H9 (cell line): ENCODE data around the gene KRT39. TPM values are rescaled to one million over a fixed set of nuclear protein-coding genes. Genes with fewer than 3 reads are reported as not detected.

Experiments
- DNase-seq: peaks from one replicate; pipeline ENCODE4 v3.0.0-alpha.2; 2017
- H2AFZ ChIP-seq: one replicate; pipeline ENCODE4 v1.6.1; 2013; ENCODE audit warnings: mild to moderate bottlenecking, low read length, control low read depth, moderate library complexity
- H2AK5ac ChIP-seq: 2 replicates; pipeline ENCODE4 v1.6.1; 2013; ENCODE audit warnings: low read length, control low read depth, mixed read lengths; ENCODE audit not compliant: insufficient read length
- H2BK120ac ChIP-seq: one replicate; pipeline ENCODE4 v1.6.1; 2013; ENCODE audit warnings: low read depth, mild to moderate bottlenecking, low read length, control low read depth, inconsistent platforms; ENCODE audit not compliant: poor library complexity, severe bottlenecking
- H2BK12ac ChIP-seq: 2 replicates; pipeline ENCODE4 v1.6.1; 2013; ENCODE audit warnings: low read length, control low read depth, mixed read lengths, low read depth; ENCODE audit not compliant: insufficient read length
- H2BK15ac ChIP-seq: 2 replicates; pipeline ENCODE4 v1.6.1; 2013; ENCODE audit warnings: low read depth, low read length, control low read depth
- H2BK20ac ChIP-seq: one replicate; pipeline ENCODE4 v1.6.1; 2013; ENCODE audit warnings: low read depth, mild to moderate bottlenecking, low read length, control low read depth, inconsistent platforms; ENCODE audit not compliant: poor library complexity, severe bottlenecking
- H2BK5ac ChIP-seq: 2 replicates; pipeline ENCODE4 v1.6.1; 2013; ENCODE audit warnings: low read length, control low read depth, mixed read lengths; ENCODE audit not compliant: insufficient read length
- H3K14ac ChIP-seq: 2 replicates; pipeline ENCODE4 v1.6.1; 2013; ENCODE audit warnings: low read length, control low read depth; ENCODE audit not compliant: insufficient read depth
- H3K18ac ChIP-seq: 2 replicates; pipeline ENCODE4 v1.6.1; 2013; ENCODE audit warnings: low read depth, mild to moderate bottlenecking, mixed read lengths, low read length, control low read depth; ENCODE audit not compliant: insufficient read length
- H3K23ac ChIP-seq: 2 replicates; pipeline ENCODE4 v1.6.1; 2013; ENCODE audit warnings: low read length, control low read depth, mixed read lengths, low read depth; ENCODE audit not compliant: insufficient read length
- H3K23me2 ChIP-seq: 2 replicates; pipeline ENCODE4 v1.6.1; 2013; ENCODE audit warnings: low read depth, mild to moderate bottlenecking, mixed read lengths, low read length, control low read depth; ENCODE audit not compliant: insufficient read length, poor library complexity, severe bottlenecking
- H3K27ac ChIP-seq: 2 replicates; pipeline ENCODE4 v1.5.1; 2013; ENCODE audit warnings: low read length, control low read depth, mixed read lengths, low read depth; ENCODE audit not compliant: insufficient read length
- H3K27me3 ChIP-seq: 2 replicates; pipeline ENCODE4 v1.6.1; 2013; ENCODE audit warnings: low read length, control low read depth, inconsistent platforms; ENCODE audit not compliant: insufficient read depth
- H3K4ac ChIP-seq: 2 replicates; pipeline ENCODE4 v1.6.1; 2013; ENCODE audit warnings: low read depth, mild to moderate bottlenecking, control low read depth, inconsistent platforms, low read length, moderate library complexity
- H3K4me1 ChIP-seq: 2 replicates; pipeline ENCODE4 v1.6.1; 2013; ENCODE audit warnings: low read length, control low read depth, inconsistent platforms; ENCODE audit not compliant: insufficient read depth
- H3K4me2 ChIP-seq: 2 replicates; pipeline ENCODE4 v1.6.1; 2013; ENCODE audit warnings: low read length, control low read depth, mixed read lengths; ENCODE audit not compliant: insufficient read length, insufficient read depth
- H3K56ac ChIP-seq: 2 replicates; pipeline ENCODE4 v1.6.1; 2013; ENCODE audit warnings: low read depth, mild to moderate bottlenecking, mixed read lengths, low read length, control low read depth; ENCODE audit not compliant: insufficient read length
- H3K79me1 ChIP-seq: 2 replicates; pipeline ENCODE4 v1.6.1; 2013; ENCODE audit warnings: low read depth, mild to moderate bottlenecking, moderate library complexity, low read length, control low read depth, inconsistent platforms; ENCODE audit not compliant: insufficient read depth, poor library complexity, severe bottlenecking
- H3K79me2 ChIP-seq: 2 replicates; pipeline ENCODE4 v1.6.1; 2013; ENCODE audit warnings: low read length, control low read depth, inconsistent platforms; ENCODE audit not compliant: insufficient read depth
- H3K9ac ChIP-seq: 2 replicates; pipeline ENCODE4 v1.6.1; 2013; ENCODE audit warnings: low read length, control low read depth, mixed read lengths; ENCODE audit not compliant: insufficient read length; ENCODE audit errors: extremely low read depth
- H3K9me3 ChIP-seq: one replicate; pipeline ENCODE4 v1.6.1; 2013; ENCODE audit warnings: low read depth, low read length, inconsistent platforms; ENCODE audit not compliant: control insufficient read depth
- H3T11ph ChIP-seq: one replicate; pipeline ENCODE4 v1.6.1; 2013; ENCODE audit warnings: mild to moderate bottlenecking, low read length, control low read depth, inconsistent platforms
- H4K20me1 ChIP-seq: one replicate; pipeline ENCODE4 v1.6.1; 2013; ENCODE audit not compliant: control insufficient read depth, insufficient read length, insufficient read depth
- H4K5ac ChIP-seq: 2 replicates; pipeline ENCODE4 v1.6.1; 2013; ENCODE audit warnings: low read depth, mild to moderate bottlenecking, mixed read lengths, low read length, control low read depth; ENCODE audit not compliant: insufficient read length
- H4K8ac ChIP-seq: replicated peaks from 2 replicates; pipeline ENCODE4 v1.6.1; 2013; ENCODE audit warnings: low read length, control low read depth, mixed read lengths, low read depth; ENCODE audit not compliant: insufficient read length
- H4K91ac ChIP-seq: 2 replicates; pipeline ENCODE4 v1.6.1; 2013; ENCODE audit warnings: low read depth, mild to moderate bottlenecking, moderate library complexity, mixed read lengths, low read length, control low read depth; ENCODE audit not compliant: insufficient read length
- H3K27ac Mint-ChIP-seq, 3 experiments: 2 replicates in 2 of 3; 3 replicates in 1 of 3; pipeline ENCODE4 v1.8.0; 2020 to 2021; ENCODE audit warnings: mixed read lengths in 3 of 3, mild to moderate bottlenecking in 1 of 3, moderate library complexity in 1 of 3
- H3K27me3 Mint-ChIP-seq: 2 replicates; pipeline ENCODE4 v1.8.0; 2021; ENCODE audit warnings: low read depth, mild to moderate bottlenecking, moderate library complexity, mixed read lengths
- H3K36me3 Mint-ChIP-seq, 3 experiments: 2 replicates in 2 of 3; 3 replicates in 1 of 3; pipeline ENCODE4 v1.8.0; 2020 to 2021; ENCODE audit warnings: low read depth in 3 of 3, mixed read lengths in 3 of 3; ENCODE audit not compliant: insufficient read depth in 1 of 3
- H3K4me1 Mint-ChIP-seq, 2 experiments: 2 replicates each; pipeline ENCODE4 v1.8.0; 2020; ENCODE audit warnings: mixed read lengths in 2 of 2
- H3K4me3 Mint-ChIP-seq, 2 experiments: 2 replicates in 1 of 2; 3 replicates in 1 of 2; pipeline ENCODE4 v1.8.0; 2020 to 2021; ENCODE audit warnings: mild to moderate bottlenecking in 2 of 2, mixed read lengths in 2 of 2, moderate library complexity in 1 of 2
- H3K9me3 Mint-ChIP-seq, 2 experiments: 2 replicates in 1 of 2; 3 replicates in 1 of 2; pipeline ENCODE4 v1.8.0; 2020; ENCODE audit warnings: mild to moderate bottlenecking in 2 of 2, mixed read lengths in 2 of 2, moderate library complexity in 1 of 2
- CTCF ChIP-seq: fragments of 200-600 bp; sonication (generic); conservative IDR thresholded peaks from 3 replicates; pipeline ENCODE4 v1.8.0; 2021; ENCODE audit warnings: antibody characterized with exemption, mild to moderate bottlenecking
- WGBS: extraction: QIAGEN DNeasy Blood & Tissue Kit; methylation state at CpG from one replicate; pipeline ENCODE4 v1.1.7; 2013; ENCODE audit warnings: missing lambda C conversion rate, low lambda C conversion rate, mixed read lengths; ENCODE audit not compliant: insufficient read length; ENCODE audit errors: extremely low coverage; 5-methylcytosine and 5-hydroxymethylcytosine counted together
- total RNA-seq: library from RNA; stranded (reverse); gene quantifications from 2 replicates; pipeline ENCODE4 v1.2.1, GENCODE V29; 2021

The KRT39 gene
- total RNA-seq, 1 experiment from 2014 or later: not detected

DNA sequence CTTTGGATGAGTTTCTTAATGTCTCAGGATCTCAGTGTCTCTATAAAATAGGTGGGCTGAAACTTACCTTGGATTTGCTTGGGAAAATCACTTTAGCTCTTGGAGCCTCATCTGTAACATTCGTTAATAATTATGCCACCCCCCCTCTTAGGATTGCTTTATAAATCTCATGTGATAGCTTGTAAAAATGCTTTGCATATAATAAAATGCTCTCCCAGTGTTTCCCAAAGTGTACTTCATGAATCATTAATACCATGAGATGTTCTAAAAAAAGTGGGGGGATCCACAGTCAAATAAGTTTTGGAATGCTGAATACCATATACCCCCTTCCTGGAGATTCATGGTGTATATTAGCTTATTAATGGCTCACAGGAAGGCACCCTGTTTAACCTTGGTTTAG lies 5.2 kb downstream of the KRT39 start:
- Histone ChIP-seq H4K91ac (no peak overlapping the region), H3K14ac (no peak overlapping the region), H4K5ac (no peak overlapping the region), H3K18ac (no peak overlapping the region), H3K9ac (no peak overlapping the region), H2AK5ac (no peak overlapping the region), H3K27ac (no peak overlapping the region), H2BK5ac (no peak overlapping the region), H2BK120ac (no peak overlapping the region), H3T11ph (no peak overlapping the region), H3K79me2 (no peaks in the 10 kb centered on the region), H2BK12ac (no peak overlapping the region), H3K4ac (no peak overlapping the region), H4K20me1 (no peaks in the 10 kb centered on the region), H4K8ac (no peak overlapping the region), H3K9me3 (no peaks in the 10 kb centered on the region), H3K23ac (no peak overlapping the region), H3K4me1 (peaks cover 9% of the 10 kb centered on the region; the same call in 1 of the 2 replicates), H3K23me2 (no peaks in the 10 kb centered on the region), H3K27me3 (no peaks in the 10 kb centered on the region), H2BK15ac (no peak overlapping the region), H2AFZ (no peak overlapping the region), H2BK20ac (no peak overlapping the region), H3K4me2 (no peak overlapping the region), H3K79me1 (no peaks in the 10 kb centered on the region), H3K56ac (no peak overlapping the region)
- WGBS: no CpG with 5 or more reads among the region's 1 CpG
- DNase-seq: no peak
- no peaks in the 10 kb centered on the region for H3K9me3 Mint-ChIP-seq
- H3K27ac Mint-ChIP-seq: no peak overlapping the region
- H3K4me3 Mint-ChIP-seq: no peak overlapping the region
- H3K27me3 Mint-ChIP-seq: no peaks in the 10 kb centered on the region; the same call in none of the 2 replicates
- peaks cover 25 to 28% of the 10 kb centered on the region in 2 experiments for H3K4me1 Mint-ChIP-seq
- H3K36me3 Mint-ChIP-seq: no peaks in the 10 kb centered on the region
- TF ChIP-seq CTCF: no peak
